MCF 10A (cell line): Measurements from ENCODE around the gene RAB28. TPM values are rescaled to one million over a fixed set of nuclear protein-coding genes. Genes with fewer than 3 reads are reported as not detected.

ENCODE experiments used
- BruUV-seq: library from RNA; stranded (reverse); fragments of 400-500 nt; replicated peaks from 2 replicates; lab custom pipeline; 2021; lab: Mats Ljungman, UMichigan
- CTCF ChIA-PET: fragments of 300-600 bp; sonication (Branson Sonifier 250); formaldehyde crosslinking; extraction: SDS; loops from one replicate; lab custom pipeline; 2021; ENCODE audit warnings: antibody characterized with exemption, inconsistent platforms; lab: Yijun Ruan, JAX
- POLR2A ChIA-PET: fragments of 300-600, 350-650 bp; sonication (Branson Sonifier 250); formaldehyde crosslinking; extraction: SDS; loops from one replicate; lab custom pipeline; 2020; ENCODE audit warnings: antibody characterized with exemption, inconsistent platforms; lab: Yijun Ruan, JAX
- DNase-seq: peaks from one replicate; pipeline ENCODE4 v3.0.0-alpha.2; 2018; ENCODE audit not compliant: unreplicated experiment
- H3K27ac Mint-ChIP-seq: one replicate; pipeline ENCODE4 v1.8.0; 2022; ENCODE audit warnings: mild to moderate bottlenecking, low read depth, mixed read lengths; ENCODE audit not compliant: unreplicated experiment
- H3K27me3 Mint-ChIP-seq: one replicate; pipeline ENCODE4 v1.8.0; 2022; ENCODE audit warnings: mixed read lengths; ENCODE audit not compliant: insufficient read depth, unreplicated experiment
- H3K36me3 Mint-ChIP-seq: one replicate; pipeline ENCODE4 v1.8.0; 2022; ENCODE audit warnings: mild to moderate bottlenecking, moderate library complexity, mixed read lengths; ENCODE audit not compliant: insufficient read depth, unreplicated experiment
- H3K4me1 Mint-ChIP-seq: one replicate; pipeline ENCODE4 v1.8.0; 2022; ENCODE audit warnings: mixed read lengths; ENCODE audit not compliant: insufficient read depth, unreplicated experiment
- H3K4me3 Mint-ChIP-seq: one replicate; pipeline ENCODE4 v1.8.0; 2022; ENCODE audit warnings: mild to moderate bottlenecking, moderate library complexity, mixed read lengths; ENCODE audit not compliant: unreplicated experiment
- H3K9me3 Mint-ChIP-seq: one replicate; pipeline ENCODE4 v1.8.0; 2022; ENCODE audit warnings: mixed read lengths; ENCODE audit not compliant: unreplicated experiment
- CTCF ChIP-seq: fragments of 200-600 bp; IDR thresholded peaks from one replicate; pipeline ENCODE4 v1.8.0; 2022; ENCODE audit warnings: antibody characterized with exemption, mild to moderate bottlenecking; ENCODE audit not compliant: unreplicated experiment
- intact Hi-C: fragments of 100-400 bp; cut with micrococcal nuclease; formaldehyde crosslinking; loops from 2 replicates; pipeline ENCODE4 v1.14.1; 2022
- total RNA-seq: library from RNA; stranded (reverse); gene quantifications from 2 replicates; pipeline ENCODE4 v1.2.3, GENCODE V29; 2022

The RAB28 gene
- total RNA-seq, 1 experiment from 2014 or later = 15.9 TPM

- no peaks in the 10 kb centered on the region for H3K36me3 Mint-ChIP-seq
Measured at GRCh38 chr4:13529128-13529919, 45.2 kb upstream of the RAB28 start.

DNA sequence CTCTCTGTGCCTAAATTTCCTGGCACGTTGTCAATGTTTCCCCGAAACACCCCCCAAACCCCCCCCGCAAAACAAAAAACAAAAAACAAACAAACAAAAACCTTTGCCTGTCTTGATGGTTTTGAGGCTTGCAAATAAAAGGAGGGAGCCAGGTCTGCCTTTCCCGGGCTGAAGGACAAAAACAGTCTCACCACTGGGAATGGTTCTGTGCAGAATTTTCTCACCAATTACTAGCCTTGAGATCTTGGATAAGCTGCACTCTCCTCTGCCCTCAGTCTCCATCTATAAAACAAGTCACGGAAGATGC is 44.6 kb upstream of the RAB28 start:
- no peak overlapping the region for H3K27ac Mint-ChIP-seq
- CTCF ChIA-PET = interaction anchor here (0.7 kb wide), 3 partner anchors 24 to 672 kb away, joined by 3 to 4 read pairs (median 3); no protein-coding TSS in a partner anchor
- no peaks in the 10 kb centered on the region for H3K36me3 Mint-ChIP-seq
- no peak overlapping the region for H3K4me3 Mint-ChIP-seq
- no peaks in the 10 kb centered on the region for H3K9me3 Mint-ChIP-seq
- BruUV-seq = no TSS peak
- intact Hi-C loops = no loop called here
- no peaks in the 10 kb centered on the region for H3K4me1 Mint-ChIP-seq
- no peaks in the 10 kb centered on the region for H3K27me3 Mint-ChIP-seq
- TF ChIP-seq CTCF = no peak
- no peak for DNase-seq
- POLR2A ChIA-PET = no interaction called here

More at GRCh38 chr4:13529128-13529919, 45.2 kb upstream of the RAB28 start:
- TF ChIP-seq CTCF = no peak
- H3K27me3 Mint-ChIP-seq = no peaks in the 10 kb centered on the region
- H3K4me3 Mint-ChIP-seq = no peak overlapping the region
- POLR2A ChIA-PET = no interaction called here
- DNase-seq = no peak
- H3K9me3 Mint-ChIP-seq = no peaks in the 10 kb centered on the region
- intact Hi-C loops = no loop called here
- CTCF ChIA-PET = interaction anchor here (0.7 kb wide), 2 partner anchors 24 to 164 kb away, joined by 3 to 4 read pairs; no protein-coding TSS in a partner anchor
- H3K27ac Mint-ChIP-seq = no peak overlapping the region
- BruUV-seq = no TSS peak
- H3K4me1 Mint-ChIP-seq = no peaks in the 10 kb centered on the region

DNA sequence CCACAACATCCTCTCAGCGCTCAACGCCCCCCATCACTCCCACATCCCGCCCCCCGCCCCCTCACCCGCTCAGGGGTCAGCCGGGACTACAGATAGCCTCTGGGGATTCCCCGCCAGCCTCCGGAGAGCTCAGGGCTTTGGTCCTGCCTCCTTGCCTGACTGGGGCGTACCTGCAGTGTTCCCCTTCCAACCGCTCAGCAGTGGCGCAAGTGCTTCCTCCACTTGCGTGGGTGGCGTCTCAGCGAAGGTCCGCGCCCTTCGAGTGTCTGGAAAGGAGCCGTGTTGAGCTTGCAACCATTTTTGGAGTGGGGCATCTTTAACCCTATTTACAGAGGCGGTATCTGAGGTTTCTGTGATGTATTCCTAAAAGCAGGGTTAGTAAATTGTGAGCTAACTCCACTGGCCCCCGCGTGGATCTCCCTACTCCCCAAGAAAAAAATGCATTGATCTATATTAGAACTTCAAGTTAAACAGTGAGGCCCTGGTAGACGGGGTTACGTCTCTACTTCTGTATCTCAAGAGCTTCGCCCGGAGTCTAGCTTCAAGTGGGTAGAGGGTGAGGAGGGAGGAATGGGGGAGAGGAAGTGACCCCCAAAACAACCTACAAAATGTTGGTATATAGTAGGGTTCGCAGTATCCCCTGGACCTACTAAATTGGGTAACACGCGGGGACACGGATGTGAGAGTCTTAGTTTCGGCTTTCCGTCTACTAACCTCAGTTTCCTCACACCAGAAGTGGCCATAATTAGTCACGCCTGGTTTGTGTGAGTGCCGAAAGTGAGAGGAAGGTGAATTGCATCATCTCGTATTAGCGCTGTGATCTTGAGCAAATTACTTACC is 44.1 kb upstream of the RAB28 start:
- peak; percentile 67 for DNase-seq
- ChIA-PET POLR2A (no interaction called here), CTCF (interaction anchor here (0.7 kb wide), 1 partner anchor 671 kb away, joined by 3 read pairs; no protein-coding TSS in a partner anchor)
- Mint-ChIP-seq H3K27me3 (no peaks in the 10 kb centered on the region), H3K36me3 (no peaks in the 10 kb centered on the region), H3K4me3 (no peak overlapping the region), H3K4me1 (no peaks in the 10 kb centered on the region), H3K27ac (no peak overlapping the region), H3K9me3 (no peaks in the 10 kb centered on the region)
- TF ChIP-seq CTCF = no peak
- intact Hi-C loops = no loop called here
- BruUV-seq = no TSS peak
